HEK293T (cell line): Measurements from ENCODE around the gene C1QL4.
A peak's percentile ranks its signal among the peaks of the same experiment; 100 is the strongest.
"Not testable (repeated sequence)": the region's sequence is repeated elsewhere in the genome, so short reads cannot be mapped to it uniquely, and the experiment has no call there.

Experiments used
- CTCF ChIA-PET: fragments of 350-600 bp; formaldehyde crosslinking; extraction: SDS; loops from one replicate; lab custom pipeline; 2021; ENCODE audit warnings: antibody characterized with exemption, inconsistent platforms; lab: Yijun Ruan, JAX
- POLR2A ChIA-PET: fragments of 350-600 bp; formaldehyde crosslinking; extraction: SDS; loops from one replicate; lab custom pipeline; 2020; ENCODE audit warnings: antibody characterized with exemption, inconsistent platforms; lab: Yijun Ruan, JAX
- DNase-seq: peaks from one replicate; pipeline ENCODE4 v3.0.0; 2012; ENCODE audit warnings: mixed read lengths; ENCODE audit errors: extremely low spot score
- ARNT ChIP-seq: fragments of 450-650 bp; IDR thresholded peaks from 2 replicates; pipeline ENCODE4 v1.6.1; 2017; ENCODE audit warnings: mild to moderate bottlenecking
- BHLHE40 ChIP-seq: fragments of 450-650 bp; IDR thresholded peaks from 2 replicates; pipeline ENCODE4 v1.6.1; 2016; ENCODE audit warnings: mild to moderate bottlenecking, moderate library complexity, borderline replicate concordance
- CTBP1 ChIP-seq: fragments of 450-650 bp; IDR thresholded peaks from 2 replicates; pipeline ENCODE4 v1.6.1; 2016; ENCODE audit warnings: borderline replicate concordance
- ELF4 ChIP-seq: fragments of 450-650 bp; IDR thresholded peaks from 2 replicates; pipeline ENCODE4 v1.6.1; 2017; ENCODE audit warnings: antibody characterized with exemption
- FOXA1 ChIP-seq: fragments of 450-650 bp; IDR thresholded peaks from 2 replicates; pipeline ENCODE4 v1.6.1; 2016; ENCODE audit warnings: mild to moderate bottlenecking
- FOXK2 ChIP-seq: fragments of 450-650 bp; IDR thresholded peaks from 2 replicates; pipeline ENCODE4 v1.6.1; 2016; ENCODE audit warnings: mild to moderate bottlenecking
- FOXM1 ChIP-seq: fragments of 450-650 bp; IDR thresholded peaks from 2 replicates; pipeline ENCODE4 v1.6.1; 2017; ENCODE audit warnings: mild to moderate bottlenecking, borderline replicate concordance
- HDGF ChIP-seq: fragments of 450-650 bp; IDR thresholded peaks from 2 replicates; pipeline ENCODE4 v1.6.1; 2017; ENCODE audit warnings: antibody characterized with exemption, borderline replicate concordance
- L3MBTL2 ChIP-seq: fragments of 450-650 bp; conservative IDR thresholded peaks from 2 replicates; pipeline ENCODE4 v1.6.1; 2016; ENCODE audit warnings: mild to moderate bottlenecking
- LEF1 ChIP-seq: fragments of 450-650 bp; IDR thresholded peaks from 2 replicates; pipeline ENCODE4 v1.6.1; 2017; ENCODE audit warnings: mild to moderate bottlenecking, borderline replicate concordance
- NFRKB ChIP-seq: fragments of 450-650 bp; IDR thresholded peaks from 2 replicates; pipeline ENCODE4 v1.6.1; 2016; ENCODE audit warnings: mild to moderate bottlenecking, moderate library complexity
- PKNOX1 ChIP-seq: fragments of 450-650 bp; IDR thresholded peaks from 2 replicates; pipeline ENCODE4 v1.6.1; 2016
- SP1 ChIP-seq: fragments of 450-650 bp; IDR thresholded peaks from 2 replicates; pipeline ENCODE4 v1.6.1; 2017
- SUZ12 ChIP-seq: fragments of 450-650 bp; IDR thresholded peaks from 2 replicates; pipeline ENCODE4 v1.6.1; 2016; ENCODE audit warnings: mild to moderate bottlenecking
- TARDBP ChIP-seq: fragments of 450-650 bp; IDR thresholded peaks from 2 replicates; pipeline ENCODE4 v1.6.1; 2016
- ZNF384 ChIP-seq: fragments of 450-650 bp; IDR thresholded peaks from 2 replicates; pipeline ENCODE4 v1.6.1; 2016

The C1QL4 gene

GRCh38 chr12:49322367-49322707, 14.7 kb downstream of the C1QL4 start:
- CTCF ChIA-PET = interaction anchor here (0.6 to 5.6 kb wide), 10 partner anchors 9 to 56 kb away, joined by 3 to 42 read pairs (median 5); partner anchors contain the start of gene DNAJC22
- no peak for TF ChIP-seq TARDBP
- TF ChIP-seq L3MBTL2 = peak; percentile 49; the same call in 1 of the 2 replicates
- TF ChIP-seq SUZ12 = no peak
- no peak for TF ChIP-seq ZNF384
- TF ChIP-seq SP1 = no peak
- POLR2A ChIA-PET = interaction anchor here (0.7 to 3.1 kb wide), 23 partner anchors 9 to 380 kb away, joined by 3 to 68 read pairs (median 11); partner anchors contain the start of genes C1QL4, DNAJC22, PRPH and SPATS2
- DNase-seq = no peak

GRCh38 chr12:49320411-49321103, 16.4 kb downstream of the C1QL4 start:
- DNase-seq, POLR2A ChIA-PET: not testable (repeated sequence)
- CTCF ChIA-PET = interaction anchor here (0.9 to 5.6 kb wide), 2 partner anchors 22 to 27 kb away, joined by 4 to 42 read pairs; no protein-coding TSS in a partner anchor

- CTCF ChIA-PET, POLR2A ChIA-PET, DNase-seq: not testable (repeated sequence)
Measured at GRCh38 chr12:49317118-49317517, 19.9 kb downstream of the C1QL4 start.

GRCh38 chr12:49314811-49315210, 22.2 kb downstream of the C1QL4 start:
- ChIA-PET POLR2A (interaction anchor here (1.2 kb wide), 1 partner anchor 9 kb away, joined by 3 read pairs; the partner anchor contains the start of gene TROAP), CTCF (no interaction called here)
- DNase-seq = no peak
- TF ChIP-seq BHLHE40 (no peak), L3MBTL2 (no peak), ELF4 (no peak), HDGF (no peak), PKNOX1 (no peak), FOXK2 (no peak), TARDBP (no peak), ZNF384 (no peak), FOXM1 (no peak), CTBP1 (no peak), SUZ12 (no peak), SP1 (no peak)

GRCh38 chr12:49310451-49311000, 26.5 kb downstream of the C1QL4 start:
- POLR2A ChIA-PET = interaction anchor here (1.8 kb wide), 1 partner anchor 12 kb away, joined by 11 read pairs; the partner anchor contains the start of gene TROAP
- DNase-seq, CTCF ChIA-PET: not testable (repeated sequence)

- no peak for DNase-seq
- no peak for TF ChIP-seq NFRKB
- no peak for TF ChIP-seq FOXM1
- no peak for TF ChIP-seq BHLHE40
- no peak for TF ChIP-seq LEF1
- no peak for TF ChIP-seq L3MBTL2
- TF ChIP-seq ELF4 = no peak
- TF ChIP-seq TARDBP = no peak
- no peak for TF ChIP-seq FOXK2
- TF ChIP-seq ARNT = no peak
- TF ChIP-seq FOXA1 = no peak
- ChIA-PET CTCF (no interaction called here), POLR2A (interaction anchor here (1.3 kb wide), 1 partner anchor 14 kb away, joined by 4 read pairs; the partner anchor contains the start of gene TROAP)
Measured at GRCh38 chr12:49309386-49309785, 27.6 kb downstream of the C1QL4 start.

GRCh38 chr12:49305762-49306510, 31.1 kb downstream of the C1QL4 start:
- CTCF ChIA-PET = interaction anchor here (0.7 to 1.0 kb wide), 2 partner anchors 9 to 21 kb away, joined by 3 to 4 read pairs; no protein-coding TSS in a partner anchor
- POLR2A ChIA-PET = interaction anchor here (0.9 to 5.0 kb wide), 2 partner anchors 17 to 37 kb away, joined by 3 to 31 read pairs; partner anchors contain the start of gene TROAP
- TF ChIP-seq TARDBP (no peak), ZNF384 (no peak), SP1 (no peak)
- DNase-seq = no peak

GRCh38 chr12:49304161-49304560, 32.8 kb downstream of the C1QL4 start:
- POLR2A ChIA-PET = interaction anchor here (1.0 to 5.0 kb wide), 2 partner anchors 9 to 18 kb away, joined by 3 to 31 read pairs; partner anchors contain the start of genes PRPH and TROAP
- no peak for TF ChIP-seq LEF1
- DNase-seq = no peak
- CTCF ChIA-PET = interaction anchor here (0.6 to 1.2 kb wide), 4 partner anchors 9 to 341 kb away, joined by 3 to 7 read pairs (median 4); partner anchors contain the start of gene PRPH
